Testis (tissue), 3 donors: Measurements from ENCODE around the gene TTC27. TPM values are rescaled to one million over a fixed set of nuclear protein-coding genes. Genes with fewer than 3 reads are reported as not detected.

ENCODE experiments used
- DNase-seq: peaks from one replicate; pipeline ENCODE4 v3.0.0-alpha.2; 2019
- H3K27ac ChIP-seq, 2 donors: fragments of 200-600 bp; sonication (generic); one replicate each; pipeline ENCODE4 v1.5.1; 2019
- H3K27me3 ChIP-seq: fragments of 200-600 bp; sonication (generic); one replicate; pipeline ENCODE4 v1.5.1; 2019
- H3K36me3 ChIP-seq: fragments of 200-600 bp; sonication (generic); one replicate; pipeline ENCODE4 v1.5.1; 2017; ENCODE audit warnings: low read depth; ENCODE audit errors: missing control alignments
- H3K4me1 ChIP-seq: fragments of 200-600 bp; sonication (generic); one replicate; pipeline ENCODE4 v1.5.1; 2019
- H3K4me3 ChIP-seq, 2 donors: fragments of 200-600 bp; sonication (generic); one replicate each; pipeline ENCODE4 v1.5.1; 2017 to 2019
- H3K9me3 ChIP-seq: fragments of 200-600 bp; sonication (generic); one replicate; pipeline ENCODE4 v1.5.1; 2017
- POLR2A ChIP-seq: fragments of 450-650 bp; IDR thresholded peaks from one replicate; pipeline ENCODE4 v1.6.1; 2017; ENCODE audit warnings: antibody characterized with exemption, mild to moderate bottlenecking, moderate library complexity
- WGBS, 2 donors: methylation state at CpG; one replicate each; pipeline ENCODE4 v1.1.5; 2018; 5-methylcytosine and 5-hydroxymethylcytosine counted together
- intact Hi-C: fragments of 100-400 bp; cut with DNase I; formaldehyde crosslinking; loops from one replicate; pipeline ENCODE4 v1.15.1; 2023; ENCODE audit warnings: low total_unique reads
- polyA plus RNA-seq: library from polyadenylated mRNA; stranded (reverse); fragments of 350-450 nt; fragmentation: Illumina TruSeq; extraction: RNeasy Lipid Tissue Mini Kit (QIAGEN cat#74804); gene quantifications from one replicate; pipeline ENCODE4 v1.2.3, GENCODE V29; 2014; ENCODE audit warnings: low read depth, low replicate concordance; ENCODE audit not compliant: insufficient read depth
- total RNA-seq, 2 donors: library from RNA; depleted of rRNA; stranded (reverse); fragments of >200 nt; gene quantifications; one replicate each; pipeline ENCODE4 v1.2.3, GENCODE V29; 2016
- TF ChIP-seq, protein P1 (sequence below), 3 experiments: fragments of 450-650 bp in 2 of 3; fragments of 200-600 bp in 1 of 3; sonication (generic) in 1 of 3; IDR thresholded peaks; one replicate each; pipeline ENCODE4 v1.5.1; 2016 to 2019; ENCODE audit warnings: antibody characterized with exemption in 3 of 3, mild to moderate bottlenecking in 2 of 3, moderate library complexity in 1 of 3

TTC27 gene
- total and polyA plus RNA-seq, 3 donors from 2014 or later: 21.6 to 32.9 (median 26.7) TPM

- H3K4me1 ChIP-seq: no peaks in the 10 kb centered on the region
- H3K9me3 ChIP-seq: no peaks in the 10 kb centered on the region
- no peak overlapping the region for H3K4me3 ChIP-seq
- no peaks in the 10 kb centered on the region for H3K27me3 ChIP-seq
- intact Hi-C loops: no loop called here
- TF ChIP-seq, protein P1, sequence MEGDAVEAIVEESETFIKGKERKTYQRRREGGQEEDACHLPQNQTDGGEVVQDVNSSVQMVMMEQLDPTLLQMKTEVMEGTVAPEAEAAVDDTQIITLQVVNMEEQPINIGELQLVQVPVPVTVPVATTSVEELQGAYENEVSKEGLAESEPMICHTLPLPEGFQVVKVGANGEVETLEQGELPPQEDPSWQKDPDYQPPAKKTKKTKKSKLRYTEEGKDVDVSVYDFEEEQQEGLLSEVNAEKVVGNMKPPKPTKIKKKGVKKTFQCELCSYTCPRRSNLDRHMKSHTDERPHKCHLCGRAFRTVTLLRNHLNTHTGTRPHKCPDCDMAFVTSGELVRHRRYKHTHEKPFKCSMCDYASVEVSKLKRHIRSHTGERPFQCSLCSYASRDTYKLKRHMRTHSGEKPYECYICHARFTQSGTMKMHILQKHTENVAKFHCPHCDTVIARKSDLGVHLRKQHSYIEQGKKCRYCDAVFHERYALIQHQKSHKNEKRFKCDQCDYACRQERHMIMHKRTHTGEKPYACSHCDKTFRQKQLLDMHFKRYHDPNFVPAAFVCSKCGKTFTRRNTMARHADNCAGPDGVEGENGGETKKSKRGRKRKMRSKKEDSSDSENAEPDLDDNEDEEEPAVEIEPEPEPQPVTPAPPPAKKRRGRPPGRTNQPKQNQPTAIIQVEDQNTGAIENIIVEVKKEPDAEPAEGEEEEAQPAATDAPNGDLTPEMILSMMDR (IDR thresholded peaks at IDR 0.05): no peak
- TF ChIP-seq POLR2A: no peak
- H3K27ac ChIP-seq: no peak overlapping the region
- no peak for DNase-seq
- H3K36me3 ChIP-seq: no peaks in the 10 kb centered on the region
Measured at GRCh38 chr2:32678825-32679224, 51.0 kb downstream of the TTC27 start.

- intact Hi-C loops: no loop called here
- no peak for DNase-seq
- TF ChIP-seq, protein P1 (IDR thresholded peaks at IDR 0.05): no peak
- no peak for TF ChIP-seq POLR2A
Measured at GRCh38 chr2:32680942-32681341, 53.1 kb downstream of the TTC27 start.

DNA sequence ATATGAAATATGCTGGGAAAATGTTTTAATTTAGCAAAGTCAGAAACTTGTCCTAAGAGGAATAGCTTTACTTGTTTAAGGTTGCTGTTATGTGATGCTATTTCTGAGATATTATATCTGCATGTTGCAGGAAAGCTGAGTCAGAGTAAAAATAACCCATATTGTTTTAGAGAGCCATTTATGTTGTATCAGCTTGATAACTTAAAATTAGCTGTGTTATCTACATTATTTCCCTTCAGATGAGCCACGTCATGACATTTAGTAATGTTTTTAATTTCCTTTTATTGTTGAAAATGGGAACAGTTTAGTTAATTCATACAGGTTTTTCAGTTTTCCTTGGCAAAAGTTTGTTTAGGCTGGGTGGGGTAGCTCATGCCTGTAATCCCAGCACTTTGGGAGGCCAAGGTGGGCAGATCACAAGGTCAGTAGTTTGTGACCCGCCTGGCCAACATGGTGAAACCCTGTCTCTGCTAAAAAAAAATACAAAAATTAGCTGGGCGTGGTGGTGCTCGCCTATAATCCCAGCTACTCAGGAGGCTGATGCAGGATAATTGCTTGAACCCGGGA lies 55.8 kb downstream of the TTC27 start:
- no peak for TF ChIP-seq POLR2A
- TF ChIP-seq, protein P1 (IDR thresholded peaks at IDR 0.05): no peak
- Histone ChIP-seq H3K4me3 (no peak overlapping the region), H3K9me3 (no peaks in the 10 kb centered on the region), H3K27ac (no peak overlapping the region), H3K4me1 (no peaks in the 10 kb centered on the region), H3K27me3 (no peaks in the 10 kb centered on the region), H3K36me3 (no peaks in the 10 kb centered on the region)
- intact Hi-C loops: no loop called here
- 89 to 91% methylated on average over 5 of the region's 5 CpGs for WGBS, 2 donors
- DNase-seq: no peak

More at GRCh38 chr2:32680942-32681341, 53.1 kb downstream of the TTC27 start:
- 90% methylated on average over 4 of the region's 4 CpGs for WGBS, 2 donors
- Histone ChIP-seq H3K36me3 (no peaks in the 10 kb centered on the region), H3K27me3 (no peaks in the 10 kb centered on the region), H3K27ac (no peak overlapping the region), H3K4me3 (no peak overlapping the region), H3K9me3 (no peaks in the 10 kb centered on the region), H3K4me1 (no peaks in the 10 kb centered on the region)

GRCh38 chr2:32688541-32688940 lies 60.7 kb downstream of the TTC27 start:
- Histone ChIP-seq H3K9me3 (no peaks in the 10 kb centered on the region), H3K4me1 (no peaks in the 10 kb centered on the region), H3K36me3 (no peaks in the 10 kb centered on the region), H3K27ac (no peak overlapping the region), H3K4me3 (no peak overlapping the region), H3K27me3 (no peaks in the 10 kb centered on the region)
- no peak for DNase-seq
- intact Hi-C loops: no loop called here
- TF ChIP-seq POLR2A: no peak
- TF ChIP-seq, protein P1 (IDR thresholded peaks at IDR 0.05): no peak

GRCh38 chr2:32691678-32692077 lies 63.8 kb downstream of the TTC27 start:
- DNase-seq: no peak
- H3K4me3 ChIP-seq: no peak overlapping the region
- H3K4me1 ChIP-seq: no peaks in the 10 kb centered on the region
- no peak overlapping the region for H3K27ac ChIP-seq
- H3K27me3 ChIP-seq: no peaks in the 10 kb centered on the region
- intact Hi-C loops: no loop called here
- no peak for TF ChIP-seq POLR2A
- TF ChIP-seq, protein P1 (IDR thresholded peaks at IDR 0.05): no peak
- no peaks in the 10 kb centered on the region for H3K9me3 ChIP-seq
- H3K36me3 ChIP-seq: no peaks in the 10 kb centered on the region
